ENCODE results near the gene TGFBR3.

DNA sequence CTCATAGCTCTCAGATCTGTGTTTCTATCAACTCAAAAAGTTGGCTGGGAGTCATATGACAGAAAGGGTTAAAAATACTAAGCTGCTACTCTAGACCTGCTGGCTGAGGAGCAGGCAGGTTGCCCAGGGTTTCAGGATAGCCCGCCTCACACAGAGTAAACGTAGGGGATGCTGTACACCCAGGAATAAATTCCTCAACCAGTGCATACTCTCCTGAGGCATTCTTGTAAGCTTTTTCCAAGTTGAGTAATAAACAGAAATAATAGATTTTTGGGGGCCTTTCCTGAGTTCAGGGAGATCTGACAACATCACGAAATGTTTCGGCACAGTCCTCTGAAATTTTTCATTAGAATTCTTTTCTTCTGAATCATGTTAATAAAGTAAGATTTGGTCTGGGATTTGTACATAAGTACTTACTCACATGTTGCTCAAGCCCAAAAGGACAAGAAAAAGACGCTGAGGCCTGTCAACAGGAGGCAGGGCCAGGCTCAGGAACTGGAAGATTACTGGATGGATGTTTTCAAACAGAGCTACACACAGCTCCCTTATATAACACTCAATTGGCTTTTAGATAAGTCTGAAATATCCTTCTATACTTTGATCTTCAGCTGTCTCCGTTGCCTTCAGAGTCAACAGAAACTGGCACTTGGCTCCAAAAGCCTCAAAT, 41.0 kb downstream of the TGFBR3 start:
- TF ChIP-seq, protein P1, sequence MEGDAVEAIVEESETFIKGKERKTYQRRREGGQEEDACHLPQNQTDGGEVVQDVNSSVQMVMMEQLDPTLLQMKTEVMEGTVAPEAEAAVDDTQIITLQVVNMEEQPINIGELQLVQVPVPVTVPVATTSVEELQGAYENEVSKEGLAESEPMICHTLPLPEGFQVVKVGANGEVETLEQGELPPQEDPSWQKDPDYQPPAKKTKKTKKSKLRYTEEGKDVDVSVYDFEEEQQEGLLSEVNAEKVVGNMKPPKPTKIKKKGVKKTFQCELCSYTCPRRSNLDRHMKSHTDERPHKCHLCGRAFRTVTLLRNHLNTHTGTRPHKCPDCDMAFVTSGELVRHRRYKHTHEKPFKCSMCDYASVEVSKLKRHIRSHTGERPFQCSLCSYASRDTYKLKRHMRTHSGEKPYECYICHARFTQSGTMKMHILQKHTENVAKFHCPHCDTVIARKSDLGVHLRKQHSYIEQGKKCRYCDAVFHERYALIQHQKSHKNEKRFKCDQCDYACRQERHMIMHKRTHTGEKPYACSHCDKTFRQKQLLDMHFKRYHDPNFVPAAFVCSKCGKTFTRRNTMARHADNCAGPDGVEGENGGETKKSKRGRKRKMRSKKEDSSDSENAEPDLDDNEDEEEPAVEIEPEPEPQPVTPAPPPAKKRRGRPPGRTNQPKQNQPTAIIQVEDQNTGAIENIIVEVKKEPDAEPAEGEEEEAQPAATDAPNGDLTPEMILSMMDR (conservative IDR thresholded peaks at IDR 0.05 in 1 of 2, IDR thresholded peaks at IDR 0.05 in 1 of 2; ENCODE audit: extremely low read depth in 1 of 2, insufficient read depth in 1 of 2, low read depth in 1 of 2, low read length in 2 of 2) = no peak
- no peak for TF ChIP-seq EZH2 (IDR thresholded peaks at IDR 0.05; ENCODE audit: borderline replicate concordance, low read length)

Measured in mammary epithelial cell (primary cell).